HL-60 (cell line): ENCODE results near the gene FOXP1.
"Not testable (repeated sequence)": the region's sequence is repeated elsewhere in the genome, so short reads cannot be mapped to it uniquely, and the experiment has no call there.

Experiments used
- DNase-seq, 2 experiments: peaks; one replicate each; pipeline ENCODE4 v3.0.0-alpha.2; 2010 to 2020; ENCODE audit warnings: low read depth in 1 of 2, low spot score in 1 of 2
- H3K27ac ChIP-seq: fragments of 250-450 bp; sonication (Bioruptor Pico); replicated peaks from 2 replicates; pipeline ENCODE4 v1.5.1; 2020; ENCODE audit warnings: mild to moderate bottlenecking, moderate library complexity
- H3K27me3 ChIP-seq: fragments of 250-450 bp; sonication (Bioruptor Pico); 2 replicates; pipeline ENCODE4 v1.5.1; 2021; ENCODE audit warnings: mild to moderate bottlenecking, moderate library complexity; ENCODE audit not compliant: insufficient read depth, poor library complexity, severe bottlenecking
- H3K4me3 ChIP-seq: replicated peaks from 2 replicates; pipeline ENCODE4 v1.5.1; 2011; ENCODE audit warnings: mild to moderate bottlenecking, control low read depth, low read length; ENCODE audit not compliant: insufficient read depth
- GABPA ChIP-seq: IDR thresholded peaks from 2 replicates; pipeline ENCODE4 v1.6.1; 2012; ENCODE audit warnings: low read depth
- POLR2AphosphoS5 ChIP-seq: IDR thresholded peaks from 2 replicates; pipeline ENCODE4 v1.6.1; 2012; ENCODE audit warnings: low read depth
- SPI1 ChIP-seq: IDR thresholded peaks from 2 replicates; pipeline ENCODE4 v1.6.1; 2012; ENCODE audit warnings: low read depth, mild to moderate bottlenecking, borderline replicate concordance
- TF ChIP-seq, protein P1 (sequence below): IDR thresholded peaks from one replicate; pipeline ENCODE4 v1.5.1; 2011; ENCODE audit warnings: low read length, control low read depth, inconsistent platforms; ENCODE audit not compliant: insufficient read depth
- TF ChIP-seq, protein P2 (sequence below): IDR thresholded peaks from 2 replicates; pipeline ENCODE4 v1.6.1; 2012; ENCODE audit warnings: low read depth; ENCODE audit not compliant: insufficient replicate concordance

The FOXP1 gene

DNA sequence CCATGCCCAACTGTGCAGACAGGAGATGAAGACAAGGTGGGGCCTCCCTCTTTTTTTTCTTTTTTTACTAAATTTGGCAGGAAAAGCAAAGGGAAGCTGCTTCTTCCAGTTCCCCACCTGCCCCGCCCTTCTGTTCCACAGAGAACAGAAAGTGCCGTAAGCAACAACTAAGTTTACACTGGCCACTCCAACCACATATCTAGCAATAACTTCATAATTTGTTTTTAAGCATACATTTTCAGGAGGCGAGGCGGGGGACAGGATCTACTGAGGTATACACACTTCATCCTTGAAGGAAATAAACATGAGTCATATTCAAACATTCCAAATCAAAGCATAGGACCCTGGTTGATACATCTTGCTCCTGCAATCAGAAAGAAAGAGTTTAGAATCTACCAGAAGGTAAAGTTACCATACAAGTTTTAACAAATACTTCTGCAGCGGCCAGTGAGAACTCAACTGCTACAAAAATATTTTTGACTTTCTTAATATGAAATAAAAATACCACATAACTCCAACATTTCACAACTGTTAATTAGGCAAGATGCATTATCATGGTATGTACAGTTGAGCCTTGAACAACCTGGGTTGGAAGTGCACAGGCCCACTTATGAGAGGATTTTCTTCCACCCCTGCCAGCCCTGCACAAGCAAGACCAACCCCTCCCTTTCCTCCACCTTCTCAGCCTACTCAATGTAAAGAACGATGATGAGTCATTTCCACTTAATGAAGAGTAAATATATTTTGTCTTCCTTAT, 50.7 kb downstream of the FOXP1 start:
- H3K4me3 ChIP-seq = no peak overlapping the region
- TF ChIP-seq POLR2AphosphoS5 = no peak
- TF ChIP-seq, protein P1, sequence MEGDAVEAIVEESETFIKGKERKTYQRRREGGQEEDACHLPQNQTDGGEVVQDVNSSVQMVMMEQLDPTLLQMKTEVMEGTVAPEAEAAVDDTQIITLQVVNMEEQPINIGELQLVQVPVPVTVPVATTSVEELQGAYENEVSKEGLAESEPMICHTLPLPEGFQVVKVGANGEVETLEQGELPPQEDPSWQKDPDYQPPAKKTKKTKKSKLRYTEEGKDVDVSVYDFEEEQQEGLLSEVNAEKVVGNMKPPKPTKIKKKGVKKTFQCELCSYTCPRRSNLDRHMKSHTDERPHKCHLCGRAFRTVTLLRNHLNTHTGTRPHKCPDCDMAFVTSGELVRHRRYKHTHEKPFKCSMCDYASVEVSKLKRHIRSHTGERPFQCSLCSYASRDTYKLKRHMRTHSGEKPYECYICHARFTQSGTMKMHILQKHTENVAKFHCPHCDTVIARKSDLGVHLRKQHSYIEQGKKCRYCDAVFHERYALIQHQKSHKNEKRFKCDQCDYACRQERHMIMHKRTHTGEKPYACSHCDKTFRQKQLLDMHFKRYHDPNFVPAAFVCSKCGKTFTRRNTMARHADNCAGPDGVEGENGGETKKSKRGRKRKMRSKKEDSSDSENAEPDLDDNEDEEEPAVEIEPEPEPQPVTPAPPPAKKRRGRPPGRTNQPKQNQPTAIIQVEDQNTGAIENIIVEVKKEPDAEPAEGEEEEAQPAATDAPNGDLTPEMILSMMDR = no peak
- TF ChIP-seq SPI1 = no peak
- TF ChIP-seq, protein P2, sequence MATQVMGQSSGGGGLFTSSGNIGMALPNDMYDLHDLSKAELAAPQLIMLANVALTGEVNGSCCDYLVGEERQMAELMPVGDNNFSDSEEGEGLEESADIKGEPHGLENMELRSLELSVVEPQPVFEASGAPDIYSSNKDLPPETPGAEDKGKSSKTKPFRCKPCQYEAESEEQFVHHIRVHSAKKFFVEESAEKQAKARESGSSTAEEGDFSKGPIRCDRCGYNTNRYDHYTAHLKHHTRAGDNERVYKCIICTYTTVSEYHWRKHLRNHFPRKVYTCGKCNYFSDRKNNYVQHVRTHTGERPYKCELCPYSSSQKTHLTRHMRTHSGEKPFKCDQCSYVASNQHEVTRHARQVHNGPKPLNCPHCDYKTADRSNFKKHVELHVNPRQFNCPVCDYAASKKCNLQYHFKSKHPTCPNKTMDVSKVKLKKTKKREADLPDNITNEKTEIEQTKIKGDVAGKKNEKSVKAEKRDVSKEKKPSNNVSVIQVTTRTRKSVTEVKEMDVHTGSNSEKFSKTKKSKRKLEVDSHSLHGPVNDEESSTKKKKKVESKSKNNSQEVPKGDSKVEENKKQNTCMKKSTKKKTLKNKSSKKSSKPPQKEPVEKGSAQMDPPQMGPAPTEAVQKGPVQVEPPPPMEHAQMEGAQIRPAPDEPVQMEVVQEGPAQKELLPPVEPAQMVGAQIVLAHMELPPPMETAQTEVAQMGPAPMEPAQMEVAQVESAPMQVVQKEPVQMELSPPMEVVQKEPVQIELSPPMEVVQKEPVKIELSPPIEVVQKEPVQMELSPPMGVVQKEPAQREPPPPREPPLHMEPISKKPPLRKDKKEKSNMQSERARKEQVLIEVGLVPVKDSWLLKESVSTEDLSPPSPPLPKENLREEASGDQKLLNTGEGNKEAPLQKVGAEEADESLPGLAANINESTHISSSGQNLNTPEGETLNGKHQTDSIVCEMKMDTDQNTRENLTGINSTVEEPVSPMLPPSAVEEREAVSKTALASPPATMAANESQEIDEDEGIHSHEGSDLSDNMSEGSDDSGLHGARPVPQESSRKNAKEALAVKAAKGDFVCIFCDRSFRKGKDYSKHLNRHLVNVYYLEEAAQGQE = no peak
- no peak for TF ChIP-seq GABPA
- H3K27ac ChIP-seq = no peak overlapping the region
- H3K27me3 ChIP-seq = no peaks in the 10 kb centered on the region
- DNase-seq = no peak

DNA sequence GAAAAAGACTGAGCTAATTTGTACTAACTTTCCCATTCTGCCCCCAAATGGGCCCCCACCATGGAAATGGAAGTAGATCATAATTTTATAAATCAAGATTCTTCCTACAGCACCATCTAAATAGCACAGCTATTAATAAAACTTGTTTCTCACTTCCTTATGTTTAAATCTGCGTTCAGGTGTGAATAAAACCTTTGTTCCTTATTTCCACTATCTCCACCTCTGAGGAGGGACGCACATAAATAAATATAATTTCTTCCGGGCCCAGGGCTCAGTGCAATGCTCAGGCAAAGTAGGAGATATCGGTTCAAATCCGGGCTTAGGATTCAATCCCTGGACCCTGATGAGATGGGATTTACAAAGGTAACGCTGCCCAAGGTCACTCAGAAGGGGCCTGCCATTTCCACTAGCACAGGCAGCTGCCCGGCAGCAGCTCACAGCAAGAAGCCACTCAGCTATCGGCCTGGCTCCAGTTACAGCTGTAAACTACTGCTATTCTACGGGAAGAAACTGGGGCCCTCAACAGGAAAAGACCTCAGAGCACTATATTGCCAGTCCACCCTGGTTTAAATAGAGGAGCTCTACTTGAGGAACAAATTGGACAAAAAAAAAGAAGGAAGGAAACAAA, 52.5 kb downstream of the FOXP1 start:
- no peaks in the 10 kb centered on the region for H3K27me3 ChIP-seq
- H3K4me3 ChIP-seq = no peak overlapping the region
- H3K27ac ChIP-seq = no peak overlapping the region
- DNase-seq = no peak
- TF ChIP-seq, protein P1 = no peak
- TF ChIP-seq POLR2AphosphoS5 (no peak), SPI1 (no peak), GABPA (no peak)
- TF ChIP-seq, protein P2 = no peak

DNA sequence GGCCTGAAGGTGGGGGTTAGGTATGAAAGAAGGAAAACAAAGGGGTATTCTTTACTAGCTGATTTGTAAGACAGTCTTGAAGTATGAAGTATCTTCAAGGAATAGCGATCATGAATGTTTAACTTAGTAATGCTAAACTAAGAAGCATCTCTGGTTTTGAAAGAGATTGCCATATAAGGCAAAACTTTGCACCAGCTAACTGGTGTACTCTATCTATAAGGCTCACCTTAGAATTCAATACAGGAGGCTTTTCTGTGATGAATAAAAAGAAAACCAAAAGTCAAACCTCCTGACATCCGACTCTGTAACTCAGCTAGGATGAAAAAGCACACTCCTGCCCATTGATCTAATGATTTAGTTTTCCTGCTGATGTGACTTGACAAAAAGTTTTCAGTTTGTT, 54.7 kb downstream of the FOXP1 start:
- no peak overlapping the region for H3K27ac ChIP-seq
- TF ChIP-seq, protein P2 = no peak
- no peak for TF ChIP-seq POLR2AphosphoS5
- no peak for TF ChIP-seq GABPA
- TF ChIP-seq, protein P1 = no peak
- no peaks in the 10 kb centered on the region for H3K27me3 ChIP-seq
- no peak for DNase-seq
- no peak overlapping the region for H3K4me3 ChIP-seq

DNA sequence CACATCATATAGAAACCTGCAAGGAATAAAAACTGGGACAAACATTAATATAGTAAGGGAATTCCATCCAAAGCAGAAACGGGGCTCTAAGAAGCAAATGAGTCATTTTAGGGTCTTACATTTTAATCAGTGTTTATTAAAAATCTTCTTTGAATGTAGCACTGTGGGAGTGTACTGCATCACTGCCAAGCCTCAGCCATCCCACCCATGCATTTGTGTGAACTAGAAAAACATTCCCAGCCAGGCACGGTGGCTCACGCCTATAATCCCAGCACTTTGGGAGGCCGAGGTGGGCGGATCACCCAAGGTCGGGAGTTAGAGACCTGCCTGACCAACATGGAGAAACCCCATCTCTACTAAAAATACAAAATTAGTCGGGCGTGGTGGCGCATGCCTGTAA, 57.1 kb downstream of the FOXP1 start:
- not testable (repeated sequence) for H3K27me3 ChIP-seq, H3K4me3 ChIP-seq, H3K27ac ChIP-seq, DNase-seq
